Stimulated activated CD4-positive, alpha-beta T cell treated with anti-CD3 and anti-CD28 coated beads, Interleukin-1b, Interleukin-23, amount 100 ng/mL, for 24 hours (primary cell): Measurements from ENCODE around the gene PKM.

ENCODE experiments used
- DNase-seq, 4 experiments: peaks; one replicate each; pipeline ENCODE4 v3.0.0-alpha.2; 2020; ENCODE audit warnings: low read depth in 4 of 4, low spot score in 1 of 4

Gene PKM

DNA sequence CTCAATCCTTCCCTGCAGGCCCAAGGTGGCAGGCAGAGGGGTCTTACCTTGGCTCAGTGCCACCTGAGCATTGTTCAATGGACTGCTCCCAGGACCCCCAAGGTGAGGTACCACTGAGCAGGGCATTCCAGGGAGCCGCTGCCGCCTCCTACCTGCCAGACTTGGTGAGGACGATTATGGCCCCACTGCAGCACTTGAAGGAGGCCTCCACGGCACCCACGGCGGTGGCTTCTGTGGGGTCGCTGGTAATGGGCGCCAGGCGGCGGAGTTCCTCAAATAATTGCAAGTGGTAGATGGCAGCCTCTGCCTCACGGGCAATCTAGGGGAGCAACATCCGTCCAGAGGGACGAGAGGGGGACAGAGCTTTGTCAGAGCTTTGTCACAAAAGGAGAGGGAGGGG, 28.7 kb downstream of the PKM start:
- no peak for DNase-seq

- no peak for DNase-seq
Observed at GRCh38 chr15:72201391-72201921, 29.5 kb downstream of the PKM start.

- DNase-seq: no peak
Observed at GRCh38 chr15:72200395-72201237, 30.4 kb downstream of the PKM start.

DNA sequence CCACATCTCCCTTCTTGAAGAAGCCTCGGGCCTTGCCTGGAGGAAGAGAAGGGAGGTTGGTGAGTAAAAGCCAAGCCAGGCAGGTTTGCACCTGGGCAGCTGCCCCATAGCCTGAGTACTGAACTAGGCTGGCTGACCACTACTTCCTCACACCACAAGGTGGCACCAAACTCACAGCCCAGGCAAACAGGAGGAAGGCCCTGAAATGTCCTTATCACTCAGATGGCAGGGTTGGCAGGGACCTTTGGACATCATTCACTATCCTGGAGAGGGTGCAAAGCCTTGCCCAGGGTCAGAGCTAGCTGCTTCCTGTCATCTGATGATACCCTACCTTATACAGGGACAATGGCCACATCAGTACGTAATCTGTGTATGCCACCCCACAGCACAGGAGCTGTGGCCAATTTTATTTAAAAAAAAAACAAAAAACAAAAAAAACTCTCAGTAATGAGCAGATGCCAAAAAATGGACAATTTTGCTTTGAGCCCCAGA, 31.2 kb downstream of the PKM start:
- DNase-seq: peak in 2 of 4 experiments; percentile 39 to 55

- DNase-seq: no peak
Observed at GRCh38 chr15:72199205-72199515, 31.8 kb downstream of the PKM start.

DNA sequence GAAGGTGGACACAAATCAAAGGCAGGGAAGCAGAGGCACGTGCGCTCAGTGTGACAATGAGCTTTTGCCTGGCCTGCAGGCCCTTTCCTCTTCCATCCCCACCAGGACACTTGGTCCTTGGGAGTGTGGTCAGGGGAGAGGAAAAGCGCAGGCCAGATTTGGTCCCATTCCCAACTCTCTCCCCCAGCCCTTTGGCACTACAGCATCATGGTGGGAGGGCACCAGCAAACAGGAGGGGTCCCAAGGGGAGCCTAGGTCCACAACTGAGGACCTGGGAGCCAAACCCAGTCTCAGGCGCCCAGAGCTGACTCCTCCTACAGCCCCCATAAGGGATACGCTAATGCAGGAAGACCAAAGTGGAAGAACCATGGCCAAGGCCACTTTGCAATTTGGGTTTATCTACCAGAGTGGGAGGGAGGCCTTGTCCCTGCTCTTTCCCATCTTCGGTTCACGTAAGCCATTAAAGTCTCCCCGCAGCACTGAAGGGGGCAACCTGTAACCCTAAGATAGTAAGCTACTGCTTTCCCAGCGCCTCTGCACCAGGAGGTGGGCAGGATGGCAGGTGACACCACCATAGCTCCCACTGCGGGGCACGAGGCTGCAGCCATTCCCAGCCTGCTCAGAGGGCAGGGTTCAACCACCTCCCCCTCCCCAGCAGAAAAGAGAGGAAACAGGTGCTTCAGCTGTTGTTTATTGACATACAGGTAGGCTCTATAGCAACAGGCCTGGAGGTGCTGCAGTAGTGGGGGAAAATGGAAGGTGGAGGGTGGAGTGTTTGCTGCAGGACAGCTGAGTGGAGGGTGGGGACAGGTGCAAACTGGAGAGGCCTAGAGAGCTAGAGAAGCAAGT, 32.4 kb downstream of the PKM start:
- no peak for DNase-seq

GRCh38 chr15:72197460-72198355, 33.3 kb downstream of the PKM start, which contains the start of gene GRAMD2A:
TSS of gene GRAMD2A (minus strand) at chr15:72197787.
- peak in 1 of 4 experiments; percentile 35 for DNase-seq

DNA sequence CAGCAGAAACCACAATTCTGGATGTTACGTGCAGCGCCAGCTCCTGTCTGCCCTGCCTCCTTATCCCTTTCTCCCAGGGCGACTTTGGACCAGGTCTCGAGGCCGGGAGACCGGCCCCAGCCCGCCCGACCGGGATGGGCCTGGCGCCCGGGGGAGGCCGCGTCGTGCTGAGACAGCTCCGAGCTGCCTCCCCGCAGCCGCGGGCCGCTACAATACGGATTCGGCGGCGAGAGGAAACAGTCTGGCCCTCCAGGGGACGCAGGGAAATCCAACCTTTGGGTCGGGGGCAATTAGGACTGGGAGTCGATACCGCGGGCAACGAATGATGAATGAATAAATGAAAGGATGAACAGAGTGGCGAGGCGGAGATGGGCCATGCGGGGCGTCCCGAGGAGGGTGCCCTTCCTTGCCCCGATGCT, 33.9 kb downstream of the PKM start:
- DNase-seq: no peak

GRCh38 chr15:72196409-72197040, 34.5 kb downstream of the PKM start:
- no peak for DNase-seq

GRCh38 chr15:72195101-72195511, 35.9 kb downstream of the PKM start:
- no peak for DNase-seq

GRCh38 chr15:72193836-72194396, 37.1 kb downstream of the PKM start:
- no peak for DNase-seq

DNA sequence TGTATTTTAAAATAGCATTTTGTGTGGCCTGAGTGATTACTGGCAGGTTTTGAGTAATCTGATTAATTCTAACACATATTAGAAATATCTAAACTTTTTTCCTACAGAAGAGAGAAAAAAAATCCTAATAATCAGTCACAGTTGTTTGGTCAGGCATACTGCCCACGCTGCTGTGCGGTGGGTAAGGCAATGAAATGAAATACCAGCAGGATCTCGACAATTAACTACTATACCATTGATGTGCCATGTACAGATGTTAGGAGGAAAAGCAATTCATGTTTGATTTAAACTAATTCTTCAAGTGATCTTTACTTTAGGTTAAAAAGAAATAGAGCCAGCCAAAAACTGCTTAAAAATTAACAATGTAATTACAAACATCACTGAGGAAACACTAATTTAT, 38.6 kb downstream of the PKM start:
- DNase-seq: no peak

- DNase-seq: no peak
Observed at GRCh38 chr15:72189250-72189902, 41.6 kb downstream of the PKM start.

DNA sequence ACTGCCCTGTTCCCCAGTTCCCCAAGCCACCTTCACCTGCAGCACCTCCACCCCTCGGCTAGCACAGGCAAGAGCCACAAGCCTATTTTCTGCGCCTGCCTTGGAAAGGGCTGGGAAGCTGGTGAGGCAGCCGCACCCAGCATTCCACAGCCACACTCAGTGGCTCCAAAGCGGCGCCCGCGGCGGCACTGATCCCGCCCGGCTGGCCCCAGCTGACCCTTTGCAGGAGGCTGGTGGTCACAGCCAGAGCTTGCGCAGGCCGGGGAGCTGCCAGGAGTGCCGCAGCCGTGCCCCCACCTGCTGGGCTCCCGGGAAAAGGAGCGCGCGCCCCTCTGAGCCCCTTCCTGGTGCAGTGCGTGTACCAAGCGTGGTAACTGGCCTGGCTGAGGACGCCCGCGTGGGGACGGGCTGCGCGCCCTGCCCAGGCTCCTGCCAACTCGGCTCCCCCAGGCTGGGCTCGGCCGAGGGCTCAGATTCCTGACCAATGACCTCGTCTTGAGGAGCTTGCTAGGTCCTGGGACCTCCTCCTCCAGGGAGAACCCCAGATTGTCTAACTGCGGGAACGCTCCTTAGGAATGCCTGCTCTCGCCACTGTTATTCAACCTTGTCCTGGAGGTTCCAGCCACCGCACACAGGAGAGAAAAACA, 46.7 kb downstream of the PKM start:
- no peak for DNase-seq

DNA sequence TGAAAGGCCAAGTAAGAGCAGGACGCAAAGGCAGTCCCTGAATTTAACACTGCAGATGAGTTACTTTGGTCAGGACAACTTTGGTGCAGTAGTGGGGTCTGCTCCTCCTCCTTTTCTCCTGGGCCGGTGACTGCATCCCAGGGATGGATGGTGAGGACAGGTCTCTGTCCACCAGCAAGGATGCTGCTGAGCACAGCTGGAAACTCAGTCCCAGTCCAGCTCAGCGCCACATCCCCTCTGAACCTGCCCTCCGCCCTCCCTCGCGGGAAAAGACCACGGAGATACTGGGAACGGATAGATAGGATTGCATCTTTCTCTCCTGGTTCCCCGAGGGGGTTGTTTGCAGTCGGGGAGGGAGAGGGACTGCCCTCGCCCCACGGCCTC, 47.2 kb downstream of the PKM start:
- DNase-seq: no peak

- no peak for DNase-seq
Observed at GRCh38 chr15:72182673-72183072, 48.3 kb downstream of the PKM start.

DNA sequence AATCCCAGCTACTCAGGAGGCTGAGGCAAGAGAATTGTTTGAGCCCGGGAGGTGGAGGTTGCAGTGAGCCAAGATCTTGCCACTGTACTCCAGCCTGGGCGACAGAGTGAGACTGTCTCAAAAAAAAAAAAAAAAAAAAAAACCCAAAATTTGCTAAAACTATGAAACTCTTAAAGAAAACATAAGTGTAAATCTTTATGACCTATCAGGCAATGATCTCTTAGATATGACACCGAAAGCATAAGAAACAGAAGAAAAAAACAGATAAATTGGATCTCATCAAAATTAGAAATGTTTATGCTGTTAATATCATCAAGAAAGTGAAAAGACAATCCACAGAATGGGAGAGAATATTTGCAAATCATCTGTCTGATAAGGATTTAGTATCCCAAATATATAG, 48.7 kb downstream of the PKM start:
- no peak for DNase-seq

- DNase-seq: no peak
Observed at GRCh38 chr15:72180761-72181324, 50.1 kb downstream of the PKM start.
